GM18867 (cell line): ENCODE measurements around the gene PPM1H.
A peak's percentile ranks its signal among the peaks of the same experiment; 100 is the strongest.

Source experiments
- ATAC-seq: cut with Tn5 transposase; IDR thresholded peaks from one replicate; pipeline ENCODE4 v1.9.1; 2021; ENCODE audit warnings: mild to moderate bottlenecking, moderate library complexity; ENCODE audit not compliant: unreplicated experiment

The PPM1H gene

DNA sequence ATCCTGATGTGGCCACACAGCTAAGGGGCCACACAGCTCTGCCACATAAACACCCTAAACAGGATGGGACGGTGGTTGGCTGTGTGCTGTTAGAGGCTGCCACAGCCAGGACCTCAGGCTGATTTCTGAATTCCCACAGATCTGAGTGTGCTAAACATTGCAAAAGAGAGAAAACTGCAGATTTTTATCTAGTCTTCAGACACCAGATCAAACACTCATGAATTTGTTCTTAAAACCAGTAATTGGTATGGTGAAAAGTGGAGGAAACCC lies 277.7 kb downstream of the PPM1H start:
- ATAC-seq, result no peak

DNA sequence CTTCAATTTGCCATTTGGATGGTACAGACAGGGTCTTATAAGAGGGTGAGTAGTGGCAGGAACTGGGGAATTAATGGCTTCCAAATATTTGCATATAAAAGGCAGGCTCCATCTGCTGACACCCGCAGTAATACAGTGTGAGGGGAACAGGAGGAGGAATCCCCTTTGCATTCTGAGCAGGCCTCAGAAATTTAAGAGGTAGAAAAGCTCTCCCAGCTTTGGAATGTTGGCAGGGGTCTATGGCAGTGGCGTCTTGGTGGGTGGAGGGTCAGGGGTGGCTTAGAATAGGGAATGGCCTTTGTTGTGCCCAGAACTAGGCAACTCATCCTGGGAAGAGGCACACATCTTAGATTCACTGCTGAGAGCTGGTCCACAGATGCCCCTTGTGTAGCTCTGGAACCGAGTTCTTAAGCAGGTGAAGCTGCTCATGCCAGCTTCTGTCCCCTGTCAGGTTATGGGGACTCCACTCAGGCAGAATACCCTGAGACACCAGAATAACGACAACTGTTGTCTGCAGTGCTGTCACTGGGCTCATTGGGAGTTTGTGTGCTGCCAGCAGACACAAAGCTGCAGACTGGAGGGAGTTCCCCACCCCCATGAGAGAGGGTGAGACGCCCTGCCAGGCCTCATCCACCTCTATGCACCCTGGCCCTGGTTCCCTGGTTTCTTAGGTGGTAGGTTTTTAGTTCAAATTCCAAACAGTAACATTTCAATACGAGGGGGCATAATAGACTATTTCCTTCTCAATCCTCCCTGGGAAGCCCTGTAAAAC lies 278.2 kb downstream of the PPM1H start:
- no peak for ATAC-seq

DNA sequence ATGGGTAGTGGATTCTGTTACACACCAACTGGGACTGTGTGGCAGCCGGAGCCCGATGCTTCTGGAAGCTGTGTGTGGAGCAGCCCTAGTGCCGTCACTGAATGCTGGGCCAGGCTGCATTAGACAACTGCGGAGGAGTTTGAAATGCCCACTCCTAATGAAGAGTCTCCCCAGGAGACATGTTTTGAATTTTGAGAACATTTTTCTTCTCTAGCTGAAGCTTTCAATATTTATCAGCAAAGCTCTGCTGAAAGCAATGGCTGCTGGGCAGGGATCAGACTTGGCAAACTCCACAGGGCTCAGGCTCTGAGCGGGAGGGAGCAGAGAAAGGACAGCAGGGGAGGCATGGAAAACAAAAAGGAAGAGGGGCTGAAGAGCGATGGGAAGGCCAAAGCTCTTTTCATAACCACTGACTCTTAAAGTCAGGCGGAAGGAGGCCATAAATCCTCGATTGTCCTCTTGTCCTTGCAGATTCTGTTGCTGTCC lies 279.2 kb downstream of the PPM1H start:
- no peak for ATAC-seq

DNA sequence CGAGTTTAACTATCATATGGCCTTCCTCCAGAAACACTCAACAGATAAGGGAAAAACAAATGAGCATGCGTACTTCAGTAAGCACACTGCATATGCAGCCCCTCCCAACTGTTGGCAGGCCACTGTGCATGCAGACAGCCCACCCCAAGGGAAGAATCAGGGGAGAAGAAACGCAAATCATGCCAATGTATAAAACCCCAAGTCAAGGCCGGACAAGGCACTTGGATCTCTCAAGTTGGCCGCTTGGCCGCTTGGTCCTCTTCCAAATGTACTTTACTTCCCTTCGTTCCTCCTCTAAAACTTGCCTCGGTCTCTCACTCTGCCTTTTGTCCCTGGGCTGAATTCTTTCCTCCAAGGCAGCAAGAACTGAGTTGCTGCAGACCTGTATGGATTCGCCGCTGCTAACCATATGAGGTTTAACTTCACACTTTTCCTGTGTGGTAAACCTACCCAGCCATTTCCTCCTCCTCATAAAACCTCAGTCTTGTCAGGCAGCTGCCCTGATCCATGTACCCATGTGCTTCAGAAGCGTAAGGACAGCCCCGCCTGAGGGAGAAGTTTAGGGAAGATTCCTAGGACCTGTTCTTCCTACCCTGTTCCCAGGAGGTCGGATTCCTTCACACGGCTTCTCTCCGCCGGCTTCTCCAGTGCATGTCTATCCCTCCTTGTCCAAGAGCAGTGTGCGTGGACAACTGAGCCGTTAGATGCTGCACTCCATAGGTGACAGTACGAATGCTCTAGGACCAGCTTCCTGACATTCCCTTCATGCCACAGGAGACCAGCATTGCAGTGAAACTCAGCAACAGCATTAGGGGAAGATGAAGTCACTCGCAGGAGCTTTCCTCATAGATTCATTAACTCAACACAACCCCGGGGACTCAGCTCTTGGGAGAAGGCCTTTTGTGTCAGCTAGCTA lies 280.4 kb downstream of the PPM1H start:
- ATAC-seq, result no peak

DNA sequence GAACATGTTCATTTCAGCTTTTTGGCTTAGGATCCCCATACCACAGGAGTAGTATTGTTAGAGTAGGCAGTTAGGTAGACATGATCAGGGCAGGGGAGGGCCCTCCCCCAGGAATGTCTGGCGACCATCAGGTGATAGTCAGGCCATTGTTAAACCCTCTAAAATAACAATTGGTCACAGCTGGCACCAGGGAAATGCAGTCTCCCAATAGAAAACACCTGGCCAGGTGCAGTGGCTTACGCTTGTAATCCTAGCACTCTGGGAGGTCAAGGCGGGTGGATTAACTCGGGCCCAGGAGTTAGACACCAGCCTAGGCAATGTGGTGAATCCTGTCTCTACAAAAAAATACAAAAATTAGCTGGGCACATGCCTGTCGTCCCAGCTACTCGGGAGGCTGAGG lies 281.2 kb downstream of the PPM1H start:
- ATAC-seq, result no peak

DNA sequence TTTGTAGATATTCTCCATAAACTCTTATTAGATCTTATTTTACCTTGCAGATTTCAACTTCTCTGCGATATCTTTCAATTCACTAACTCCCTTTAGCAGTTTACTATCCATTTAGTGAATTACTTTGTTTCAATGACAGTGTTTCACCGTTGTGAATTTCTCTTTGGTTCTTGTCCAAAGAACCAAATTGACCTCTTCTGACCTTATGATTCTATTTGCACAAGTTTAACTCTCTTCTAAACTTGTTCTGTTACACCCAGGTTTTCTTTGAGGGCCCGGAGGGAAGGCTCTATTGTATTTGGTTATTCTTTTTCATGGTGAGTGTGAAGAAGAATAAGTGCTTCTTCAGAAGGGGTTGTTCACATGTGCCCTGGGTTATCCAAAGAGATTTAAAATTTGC lies 281.6 kb downstream of the PPM1H start:
- ATAC-seq, result no peak

DNA sequence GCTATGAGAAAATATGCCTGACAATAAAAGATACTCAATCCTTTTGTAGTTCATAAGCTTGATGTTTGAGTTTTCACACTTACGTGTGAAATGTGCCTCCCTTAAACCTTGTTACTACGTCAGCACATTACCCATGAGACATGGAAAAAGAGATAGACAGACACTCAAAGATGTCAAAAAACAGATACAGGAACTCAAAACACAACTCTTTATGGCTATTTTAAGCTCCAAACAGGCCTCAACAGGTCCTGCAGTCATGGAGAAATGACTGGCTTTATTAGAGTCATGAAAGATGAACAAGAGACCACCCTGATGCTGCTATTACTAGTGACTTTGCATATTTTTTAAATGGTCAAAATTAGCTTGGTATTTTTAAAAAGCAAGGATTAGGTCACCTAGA lies 283.8 kb downstream of the PPM1H start:
- no peak for ATAC-seq

DNA sequence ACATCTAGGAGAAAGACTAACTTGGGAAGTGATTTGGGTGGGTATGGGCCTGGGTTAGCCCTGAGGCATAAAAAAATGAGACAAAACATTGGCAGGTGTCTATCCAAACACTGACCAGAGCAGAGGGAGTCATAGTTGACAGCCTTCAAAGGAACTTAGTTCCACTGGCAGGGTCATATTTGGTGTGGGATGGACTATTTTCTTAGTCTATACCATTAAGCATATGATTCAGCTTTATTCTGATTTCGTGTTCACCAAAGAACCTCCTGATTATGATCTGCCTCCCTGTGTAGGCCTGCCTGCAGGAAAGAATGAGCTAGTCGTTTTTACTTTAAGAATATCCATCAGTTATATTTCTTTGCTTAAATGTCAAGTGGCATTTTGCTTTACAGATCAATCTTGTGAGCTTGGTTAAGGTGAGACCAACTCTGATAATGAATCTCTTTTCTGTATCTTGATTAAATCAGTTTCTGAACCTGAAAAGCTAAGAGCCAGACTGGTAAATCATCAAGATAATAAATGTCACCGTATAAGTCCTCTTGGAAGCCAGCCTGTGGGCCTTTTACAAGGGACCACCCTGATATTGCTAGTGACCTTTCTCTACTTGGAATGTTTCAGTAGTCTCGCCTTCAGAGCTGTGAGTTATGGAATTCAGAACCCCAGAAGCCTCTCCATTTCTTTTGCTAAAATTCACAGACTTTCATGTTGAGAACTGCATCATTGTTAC lies 285.4 kb downstream of the PPM1H start:
- ATAC-seq, result no peak

DNA sequence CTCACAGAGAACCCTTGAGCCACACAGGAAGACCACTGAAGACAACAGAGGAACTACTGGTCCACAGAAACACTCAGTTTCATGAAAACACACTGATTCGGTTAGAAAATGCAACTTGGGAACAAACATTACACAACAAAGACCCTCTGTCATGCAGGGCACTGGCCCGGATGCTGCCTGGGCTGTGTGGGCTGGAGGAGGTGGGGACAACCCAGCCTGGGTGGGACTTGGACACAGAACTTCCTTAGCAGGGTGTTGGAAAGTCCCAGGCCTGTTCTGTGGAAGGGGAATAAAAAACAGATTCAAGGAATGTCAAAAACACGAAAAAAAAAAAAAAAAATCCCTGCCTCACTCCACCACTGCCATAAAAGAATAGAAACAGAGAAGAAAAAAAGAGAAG lies 287.4 kb downstream of the PPM1H start:
- ATAC-seq, result no peak

DNA sequence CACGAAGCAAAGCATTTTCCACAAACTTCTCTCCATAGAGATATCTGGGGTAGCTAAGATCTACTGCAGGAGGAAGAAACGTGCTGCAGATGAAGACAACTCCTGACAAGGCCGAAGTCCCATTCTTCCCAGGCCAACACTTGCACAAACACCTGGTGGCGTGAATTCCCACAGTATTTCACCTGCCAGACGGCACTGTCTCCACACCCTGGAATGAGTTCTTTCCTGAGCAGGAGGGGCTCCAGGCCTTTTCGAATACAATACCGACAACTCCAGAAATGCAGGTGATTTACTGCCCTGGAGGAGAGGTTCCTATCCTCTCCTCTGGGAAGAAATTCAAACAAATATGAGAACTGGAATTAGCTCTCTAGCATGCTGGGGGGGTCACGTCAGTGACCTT lies 288.4 kb downstream of the PPM1H start:
- no peak for ATAC-seq

DNA sequence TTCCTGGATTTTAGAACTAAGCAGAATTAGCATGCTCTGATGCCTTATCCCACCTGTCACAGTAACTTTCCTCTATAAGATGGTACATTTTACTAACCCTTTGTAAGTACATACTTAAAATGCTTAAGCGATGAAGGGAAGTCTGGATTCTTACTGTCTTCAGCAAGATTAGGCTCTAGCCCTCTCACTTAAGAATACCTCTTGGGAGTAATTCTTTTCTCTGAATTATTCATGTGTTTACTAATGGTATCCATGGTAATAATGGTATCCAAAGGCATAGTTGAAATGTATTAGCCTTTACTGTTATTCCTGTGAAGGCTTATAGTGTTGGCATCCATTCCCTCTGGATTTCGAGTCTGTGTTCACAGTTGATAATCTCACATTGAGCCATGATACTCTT lies 291.5 kb downstream of the PPM1H start:
- ATAC-seq, result no peak

DNA sequence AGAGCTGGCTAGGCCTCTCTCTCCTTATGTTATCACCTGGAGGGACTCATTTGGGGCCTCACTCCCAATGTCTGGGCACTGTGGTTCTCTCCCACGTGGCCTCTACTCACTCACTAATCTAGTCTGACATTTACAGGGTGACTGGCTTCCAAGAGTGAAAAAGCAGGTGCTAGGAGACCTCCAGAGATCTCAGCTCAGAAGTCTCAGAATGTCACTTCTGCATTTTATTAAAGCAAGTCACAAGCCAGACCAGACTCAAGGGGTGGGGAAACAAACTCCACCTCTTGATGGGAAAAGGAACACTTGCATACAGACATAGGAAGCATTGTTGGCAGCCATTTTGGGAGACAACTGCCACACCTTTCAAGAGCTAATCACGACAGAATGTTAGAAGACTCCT lies 292.5 kb downstream of the PPM1H start:
- no peak for ATAC-seq

DNA sequence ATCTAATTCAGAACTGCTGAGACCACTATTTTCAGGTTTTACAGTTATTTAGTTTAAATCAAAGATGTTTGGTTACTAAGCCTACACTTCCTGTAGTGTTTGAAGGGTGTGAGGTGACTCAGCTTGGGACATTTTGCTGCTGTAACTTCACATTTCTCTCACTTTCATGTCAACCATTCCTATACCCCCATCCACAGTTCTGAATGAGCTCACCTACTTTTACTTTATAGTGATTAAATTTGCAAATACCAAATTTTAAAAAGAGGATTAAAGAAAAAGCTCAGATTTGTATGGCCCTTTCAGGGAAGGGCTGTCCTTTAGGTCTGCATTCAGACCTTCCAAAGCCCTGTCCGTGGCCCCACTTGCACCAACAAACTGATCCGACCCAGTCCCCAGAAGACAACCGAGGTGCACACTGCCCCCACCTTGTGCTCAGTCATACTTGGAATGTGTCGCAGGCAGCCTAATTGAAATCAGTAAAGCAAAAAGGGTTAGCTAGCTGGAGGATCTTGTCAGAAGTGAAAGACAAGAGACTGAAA lies 294.0 kb downstream of the PPM1H start:
- peak; percentile 92 for ATAC-seq

DNA sequence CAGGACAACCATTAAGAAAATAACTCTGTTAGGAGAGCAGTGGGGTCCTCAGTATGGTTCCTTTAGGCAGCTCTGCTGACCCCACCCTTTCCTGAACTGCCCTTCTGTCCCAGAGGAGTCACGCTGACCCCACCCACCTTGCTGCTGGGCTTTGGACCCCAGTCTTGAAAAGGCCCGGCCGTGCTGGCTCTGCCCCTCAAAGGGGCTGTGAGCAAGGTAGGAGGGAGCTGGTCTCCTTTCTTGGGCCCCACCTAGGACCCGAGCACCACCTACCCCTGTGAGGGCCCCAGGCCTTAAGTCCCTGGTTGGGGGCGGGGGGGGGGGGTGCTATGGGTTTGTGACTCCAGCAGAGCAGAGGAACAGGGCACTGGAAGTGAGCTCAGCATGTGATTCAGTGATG lies 297.3 kb downstream of the PPM1H start:
- no peak for ATAC-seq

DNA sequence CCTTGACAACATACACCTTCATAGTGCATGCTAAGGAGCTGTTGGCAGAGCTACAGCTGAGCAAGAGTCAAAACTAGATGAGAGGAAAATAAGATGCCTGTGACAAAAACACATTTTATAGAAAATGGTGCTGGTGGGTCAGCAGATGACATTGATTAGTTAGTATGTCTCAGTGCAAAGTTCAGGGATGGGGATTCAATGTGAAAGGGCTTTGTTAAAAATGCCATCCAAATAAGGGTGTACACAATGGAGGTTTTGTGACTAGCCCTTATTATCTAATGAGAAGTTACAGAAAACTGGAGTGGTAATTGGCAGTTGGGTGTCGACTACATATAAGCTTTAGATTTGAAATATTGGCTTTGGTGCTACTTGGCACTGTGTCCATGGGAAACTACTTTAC lies 299.3 kb downstream of the PPM1H start:
- ATAC-seq, result no peak

DNA sequence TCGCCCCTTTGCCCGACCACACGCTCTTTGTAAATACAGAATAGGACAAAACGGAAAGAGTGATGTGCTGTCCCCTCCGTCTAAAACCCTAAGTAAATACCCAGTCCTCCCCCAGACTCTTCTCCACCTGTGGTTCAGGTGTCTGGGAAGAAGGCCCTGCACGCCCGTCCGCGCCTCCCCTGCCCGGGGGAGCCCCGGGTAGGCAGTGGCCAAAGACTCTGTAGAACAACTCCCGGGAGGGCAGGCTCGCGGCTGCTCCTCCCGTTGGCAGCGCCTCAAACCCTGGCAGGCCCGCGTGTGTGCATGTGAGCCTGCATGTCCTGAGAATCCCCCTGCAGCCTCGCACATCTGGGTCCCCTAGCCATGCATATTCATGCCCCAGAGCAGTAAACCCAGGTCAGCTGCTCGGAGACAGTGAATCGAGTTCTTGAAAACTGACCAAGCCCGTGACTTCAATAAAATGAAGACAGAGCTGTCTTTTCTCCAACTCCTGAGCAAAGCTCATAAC lies 302.5 kb downstream of the PPM1H start:
- peak; percentile 40 for ATAC-seq

DNA sequence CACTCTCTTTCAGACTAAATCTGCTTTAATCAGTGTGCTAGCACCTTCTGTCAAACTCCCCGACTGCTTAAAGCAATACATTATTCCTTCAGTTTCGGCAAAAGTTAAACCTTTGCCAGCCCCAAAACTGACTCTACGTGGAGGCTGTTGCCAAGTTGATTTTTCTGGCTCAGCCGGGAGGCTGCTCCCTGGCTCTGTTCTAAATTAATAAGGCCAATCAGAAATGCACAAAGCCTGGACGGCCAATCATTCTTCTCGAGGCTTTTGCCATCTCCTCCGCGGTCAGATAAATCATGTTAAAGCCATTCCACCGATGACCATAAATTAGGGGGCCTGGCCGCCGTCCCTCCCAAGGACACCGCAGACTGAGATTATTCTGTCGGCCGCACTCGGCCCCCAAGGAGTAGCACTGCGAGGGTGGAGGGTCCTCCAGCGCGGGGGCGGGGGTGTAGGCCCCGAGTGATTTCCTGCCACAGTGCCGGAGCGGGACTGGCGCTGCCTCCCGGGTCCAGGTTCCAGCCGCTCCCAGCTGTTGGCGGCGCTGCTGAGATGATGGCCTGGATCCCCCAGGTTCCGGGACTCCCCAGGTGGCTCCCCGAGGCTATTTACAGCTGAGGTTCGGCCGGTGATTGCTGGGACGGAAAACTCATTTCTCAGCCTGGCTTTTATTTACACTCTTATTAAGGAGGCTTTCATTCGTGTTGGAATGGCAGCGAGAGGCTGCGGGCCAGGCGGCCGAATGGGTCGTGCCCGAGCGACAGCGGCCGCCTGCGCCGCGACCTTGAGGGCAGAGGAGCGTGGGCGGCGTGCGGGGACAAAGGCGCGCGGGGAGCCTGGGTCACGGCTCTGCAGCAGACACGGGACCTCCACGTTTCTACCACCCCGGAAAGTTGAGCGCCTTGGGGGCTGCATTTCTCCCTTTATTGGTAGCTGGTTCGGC lies 303.2 kb downstream of the PPM1H start:
- peak; percentile 49 for ATAC-seq

DNA sequence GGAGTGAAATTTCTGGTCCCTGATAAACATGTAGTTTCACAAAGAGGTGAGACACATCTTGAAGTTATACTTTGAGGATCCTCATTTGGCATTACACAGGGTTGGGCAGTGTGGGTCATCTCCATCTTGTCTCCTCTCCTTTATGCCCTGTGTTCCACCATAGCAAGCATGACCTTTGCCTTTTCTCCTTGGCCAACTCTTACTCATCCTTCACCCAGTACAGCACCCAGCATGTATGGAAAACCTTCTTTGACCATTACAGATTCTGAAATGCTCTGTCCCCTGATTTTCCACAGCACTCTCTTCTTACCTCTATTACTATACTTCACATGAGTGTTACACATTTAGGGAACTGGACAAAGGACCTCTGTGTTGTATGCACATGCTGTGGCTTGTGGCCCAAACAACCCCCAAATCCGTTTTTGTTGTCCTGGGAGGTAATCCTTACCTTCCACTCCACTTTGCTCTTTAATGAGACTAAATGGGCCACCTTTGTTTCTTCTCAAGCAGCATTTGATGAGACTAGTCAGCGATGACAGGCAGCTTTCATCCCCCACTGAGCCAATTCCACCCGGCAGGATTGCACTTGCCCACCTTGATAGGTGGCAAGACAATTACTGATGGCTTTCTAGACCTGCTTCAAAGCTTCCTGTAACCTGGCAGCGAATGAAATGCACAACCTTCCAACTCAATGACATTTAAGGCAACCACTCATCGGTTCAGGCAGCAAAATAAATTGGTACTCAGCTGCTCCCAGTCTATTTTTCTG lies 304.8 kb downstream of the PPM1H start:
- ATAC-seq, result no peak

DNA sequence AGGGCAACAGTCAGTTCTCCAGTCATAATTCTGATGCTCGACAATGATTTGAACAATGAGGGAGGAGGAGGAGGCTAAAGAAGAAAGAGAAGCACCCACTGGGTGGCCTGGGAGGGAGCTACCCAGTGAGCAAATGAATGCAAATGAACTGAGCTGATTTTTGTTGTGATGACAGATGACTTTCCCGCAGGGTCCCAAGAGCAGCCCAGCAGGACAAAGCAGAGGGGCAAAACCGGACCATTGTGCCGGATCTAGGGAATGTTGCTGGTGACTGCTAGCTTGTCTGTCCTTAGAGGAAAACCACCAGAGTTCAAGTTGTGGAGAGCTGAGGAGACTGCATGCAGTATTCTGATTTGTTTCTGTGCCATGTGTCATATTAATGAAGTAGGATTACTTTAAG lies 305.5 kb downstream of the PPM1H start:
- no peak for ATAC-seq
